ENCODE results near the gene MINDY4.

The MINDY4 gene

GRCh38 chr7:30837581-30837980, 66.4 kb downstream of the MINDY4 start:
- no peak for DNase-seq

GRCh38 chr7:30838008-30838407, 66.8 kb downstream of the MINDY4 start:
- DNase-seq = no peak

- DNase-seq = no peak
Measured at GRCh38 chr7:30840141-30841024, 69.2 kb downstream of the MINDY4 start.

- no peak for DNase-seq
Measured at GRCh38 chr7:30841025-30841735, 70.0 kb downstream of the MINDY4 start.

- no peak for DNase-seq
Measured at GRCh38 chr7:30841801-30842541, 70.8 kb downstream of the MINDY4 start.

- no peak for DNase-seq
Measured at GRCh38 chr7:30842542-30843451, 71.6 kb downstream of the MINDY4 start.

GRCh38 chr7:30843741-30844482, 72.7 kb downstream of the MINDY4 start:
- no peak for DNase-seq

- DNase-seq = no peak
Measured at GRCh38 chr7:30844483-30844874, 73.3 kb downstream of the MINDY4 start.

GRCh38 chr7:30844916-30845315, 73.7 kb downstream of the MINDY4 start:
- no peak for DNase-seq

- no peak for DNase-seq
Measured at GRCh38 chr7:30845426-30846135, 74.4 kb downstream of the MINDY4 start.

GRCh38 chr7:30846378-30846777, 75.2 kb downstream of the MINDY4 start:
- DNase-seq = no peak

- DNase-seq = no peak
Measured at GRCh38 chr7:30848121-30848855, 77.1 kb downstream of the MINDY4 start.

GRCh38 chr7:30849565-30849964, 78.3 kb downstream of the MINDY4 start:
- no peak for DNase-seq

- DNase-seq = no peak
Measured at GRCh38 chr7:30850426-30850825, 79.2 kb downstream of the MINDY4 start.

GRCh38 chr7:30851651-30852307, 80.6 kb downstream of the MINDY4 start:
- DNase-seq = no peak

GRCh38 chr7:30852308-30852684, 81.1 kb downstream of the MINDY4 start:
- DNase-seq = peak; percentile 12

GRCh38 chr7:30852744-30853288, 81.6 kb downstream of the MINDY4 start:
- no peak for DNase-seq

GRCh38 chr7:30853576-30853975, 82.4 kb downstream of the MINDY4 start:
- DNase-seq = no peak

- DNase-seq = no peak
Measured at GRCh38 chr7:30855936-30856335, 84.7 kb downstream of the MINDY4 start.

Measured in NCI-H82 (cell line).